BE2C (cell line): ENCODE measurements around the gene SCAMP3.

Source experiments
- DNase-seq: peaks from one replicate; pipeline ENCODE4 v3.0.0-alpha.2; 2020
- H3K27me3 ChIP-seq: fragments of 250-450 bp; sonication (Bioruptor Pico); 2 replicates; pipeline ENCODE4 v1.5.1; 2020; ENCODE audit warnings: mild to moderate bottlenecking
- H3K36me3 ChIP-seq: fragments of 250-450 bp; sonication (Bioruptor Pico); 2 replicates; pipeline ENCODE4 v1.5.1; 2020; ENCODE audit warnings: mild to moderate bottlenecking
- H3K4me1 ChIP-seq: fragments of 250-450 bp; sonication (Bioruptor Pico); 2 replicates; pipeline ENCODE4 v1.5.1; 2020
- H3K4me3 ChIP-seq: 2 replicates; pipeline ENCODE4 v1.5.1; 2011; ENCODE audit warnings: low read depth, low read length
- H3K9me3 ChIP-seq: fragments of 250-450 bp; sonication (Bioruptor Pico); 2 replicates; pipeline ENCODE4 v1.5.1; 2020
- TF ChIP-seq, protein P1 (sequence below): IDR thresholded peaks from 2 replicates; pipeline ENCODE4 v1.5.1; 2012; ENCODE audit warnings: mild to moderate bottlenecking, low read depth, low read length

SCAMP3 gene

DNA sequence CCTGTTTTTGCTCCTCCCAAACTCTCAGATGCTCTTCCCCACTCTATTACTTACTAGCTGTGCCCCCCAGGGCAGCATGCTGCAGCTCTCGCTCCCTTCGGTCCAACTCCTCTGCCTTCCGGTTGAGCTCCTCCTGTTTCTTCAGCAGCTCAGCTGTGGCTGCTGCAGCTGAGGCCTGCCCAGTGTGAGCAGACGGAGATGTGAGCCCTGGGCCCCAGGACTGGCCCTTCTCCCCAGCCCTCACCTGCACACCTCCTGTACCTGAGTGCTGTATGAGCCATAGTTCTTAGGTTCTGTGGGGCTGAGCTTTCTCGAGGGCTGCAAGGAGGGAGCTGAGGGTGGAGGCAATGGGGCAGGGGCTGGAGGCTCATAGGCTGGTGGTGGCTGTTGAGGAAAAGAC is 1.9 kb downstream of the SCAMP3 start:
- Histone ChIP-seq H3K36me3 (peaks cover 35% of the 10 kb centered on the region), H3K27me3 (no peaks in the 10 kb centered on the region), H3K4me3 (no peak overlapping the region), H3K9me3 (no peaks in the 10 kb centered on the region), H3K4me1 (no peaks in the 10 kb centered on the region)
- DNase-seq = no peak
- TF ChIP-seq, protein P1, sequence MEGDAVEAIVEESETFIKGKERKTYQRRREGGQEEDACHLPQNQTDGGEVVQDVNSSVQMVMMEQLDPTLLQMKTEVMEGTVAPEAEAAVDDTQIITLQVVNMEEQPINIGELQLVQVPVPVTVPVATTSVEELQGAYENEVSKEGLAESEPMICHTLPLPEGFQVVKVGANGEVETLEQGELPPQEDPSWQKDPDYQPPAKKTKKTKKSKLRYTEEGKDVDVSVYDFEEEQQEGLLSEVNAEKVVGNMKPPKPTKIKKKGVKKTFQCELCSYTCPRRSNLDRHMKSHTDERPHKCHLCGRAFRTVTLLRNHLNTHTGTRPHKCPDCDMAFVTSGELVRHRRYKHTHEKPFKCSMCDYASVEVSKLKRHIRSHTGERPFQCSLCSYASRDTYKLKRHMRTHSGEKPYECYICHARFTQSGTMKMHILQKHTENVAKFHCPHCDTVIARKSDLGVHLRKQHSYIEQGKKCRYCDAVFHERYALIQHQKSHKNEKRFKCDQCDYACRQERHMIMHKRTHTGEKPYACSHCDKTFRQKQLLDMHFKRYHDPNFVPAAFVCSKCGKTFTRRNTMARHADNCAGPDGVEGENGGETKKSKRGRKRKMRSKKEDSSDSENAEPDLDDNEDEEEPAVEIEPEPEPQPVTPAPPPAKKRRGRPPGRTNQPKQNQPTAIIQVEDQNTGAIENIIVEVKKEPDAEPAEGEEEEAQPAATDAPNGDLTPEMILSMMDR = no peak

DNA sequence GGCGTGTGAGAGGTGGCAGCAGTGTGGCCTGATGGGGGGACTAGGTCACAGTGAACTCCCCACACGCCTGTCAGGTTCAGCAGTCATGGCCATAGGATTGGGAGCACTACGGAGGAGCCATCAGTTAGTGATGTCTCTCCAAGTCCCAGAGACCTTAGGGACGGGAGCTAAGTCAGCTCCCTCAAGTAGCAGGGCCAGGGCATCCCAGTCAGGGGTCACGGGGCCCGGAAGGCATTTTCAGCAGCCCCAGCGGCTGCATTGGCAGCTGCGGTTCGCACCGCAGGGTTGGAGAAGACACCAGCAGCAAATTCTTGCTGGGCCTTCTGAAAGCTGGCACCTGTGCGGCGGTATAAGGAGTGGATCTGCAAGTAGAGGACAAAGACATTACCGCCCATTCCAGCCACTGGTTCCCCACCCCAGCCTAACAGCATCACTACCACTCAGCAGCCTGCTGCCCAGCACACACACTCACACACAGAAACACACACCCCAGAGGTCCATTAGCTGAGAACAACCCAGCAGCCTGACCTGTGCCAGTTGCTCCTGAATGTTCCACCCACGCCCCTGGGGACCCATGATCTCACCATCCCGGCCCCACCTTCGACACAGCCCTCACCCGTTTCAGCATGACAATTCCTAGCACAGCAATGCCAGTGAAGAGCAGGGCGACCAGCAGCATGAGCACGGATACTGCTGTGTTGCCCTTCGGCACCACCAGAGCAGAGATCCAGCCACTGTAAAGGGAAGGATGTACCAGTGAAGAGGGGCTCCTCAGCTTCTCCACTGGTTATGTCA is 5.9 kb downstream of the SCAMP3 start:
- H3K4me3 ChIP-seq = peak overlapping the region; percentile 85

DNA sequence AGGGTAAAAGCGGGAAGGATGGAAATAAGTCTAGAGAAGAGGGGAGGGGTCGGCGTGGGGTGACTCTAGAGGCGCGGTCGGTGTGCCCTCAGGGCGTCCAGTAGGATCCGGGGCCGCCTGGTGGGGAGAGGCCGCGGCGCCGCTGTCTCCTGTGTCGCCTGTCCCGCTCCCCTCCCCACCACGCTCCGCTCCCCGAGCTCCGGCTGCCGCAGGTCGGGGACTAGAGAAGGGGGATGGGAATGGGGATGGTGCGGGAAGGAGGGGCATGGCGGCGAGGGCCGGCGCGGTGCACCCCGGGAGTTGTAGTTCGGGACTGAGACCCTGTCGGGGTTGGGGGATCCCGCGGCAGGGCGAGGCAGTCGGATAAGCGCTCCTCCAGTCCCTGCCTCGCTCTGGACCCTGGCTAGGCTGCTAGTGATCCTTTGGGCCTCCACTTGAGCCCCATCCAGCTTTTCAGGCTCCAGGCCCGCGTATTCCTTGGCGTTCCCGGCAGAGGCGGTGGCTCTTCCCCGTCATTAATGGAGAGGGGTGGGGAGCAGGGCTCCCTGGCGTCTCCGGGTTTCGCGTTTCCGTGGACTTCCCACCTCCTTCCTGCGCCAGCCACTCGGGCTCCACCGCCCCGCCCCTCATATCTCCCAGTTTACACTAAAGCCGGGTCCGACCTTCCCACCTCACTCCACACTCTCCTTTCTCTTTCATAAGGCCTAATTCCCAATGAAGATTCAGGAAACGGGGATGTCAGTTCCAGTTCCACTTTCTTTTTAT is 6.7 kb downstream of the SCAMP3 start, which contains the start of gene ENTREP3:
Gene ENTREP3 (minus strand): TSS at position 241 of the 765 bp plus-strand sequence. CDS start 606 bp downstream, outside the sequence.
- Histone ChIP-seq H3K36me3 (peaks cover 9% of the 10 kb centered on the region; the same call in 1 of the 2 replicates), H3K4me3 (peak within 1 kb of the TSS; percentile 85), H3K27me3 (no peaks in the 10 kb centered on the region), H3K9me3 (no peaks in the 10 kb centered on the region), H3K4me1 (peaks cover 5% of the 10 kb centered on the region; the same call in 1 of the 2 replicates)
- TF ChIP-seq, protein P1 = no peak
- DNase-seq = peak; percentile 95

More for the DNA sequence above, 5.9 kb downstream of the SCAMP3 start:
- Histone ChIP-seq H3K36me3 (peaks cover 11% of the 10 kb centered on the region; the same call in 1 of the 2 replicates), H3K9me3 (no peaks in the 10 kb centered on the region), H3K4me1 (peaks cover 3% of the 10 kb centered on the region; the same call in 1 of the 2 replicates), H3K27me3 (no peaks in the 10 kb centered on the region)
- DNase-seq = peak; percentile 28
- TF ChIP-seq, protein P1 = no peak

DNA sequence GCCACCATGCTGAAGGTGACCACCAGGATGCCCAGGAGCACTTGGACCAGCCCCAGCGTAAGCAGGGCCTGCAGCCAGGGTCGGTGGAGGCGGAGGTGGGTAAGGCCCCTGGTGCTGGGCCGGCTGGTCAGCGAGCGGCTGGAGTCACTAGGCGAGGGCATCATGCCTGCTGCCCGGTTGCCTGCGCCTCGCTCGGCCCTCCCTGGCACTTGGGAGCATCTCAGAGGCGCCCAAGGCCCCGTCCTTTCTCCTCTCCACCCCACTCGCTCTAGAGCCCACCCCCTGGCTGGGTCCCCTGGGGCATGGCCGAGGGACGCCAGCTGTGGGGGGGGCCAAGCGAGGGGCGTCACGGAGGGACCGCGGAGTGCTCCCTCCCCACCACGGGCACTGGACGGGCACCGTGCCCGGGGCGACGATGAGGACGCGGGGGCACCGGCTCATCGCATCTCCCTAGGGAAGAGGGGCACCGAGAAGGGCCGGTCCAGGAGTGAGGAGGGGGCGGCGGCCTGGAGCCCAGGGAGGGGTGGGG is 7.4 kb downstream of the SCAMP3 start:
- H3K4me1 ChIP-seq = peaks cover 5% of the 10 kb centered on the region; the same call in 1 of the 2 replicates
- H3K27me3 ChIP-seq = no peaks in the 10 kb centered on the region
- TF ChIP-seq, protein P1 = no peak
- H3K4me3 ChIP-seq = peak overlapping the region; percentile 85
- H3K9me3 ChIP-seq = no peaks in the 10 kb centered on the region
- peaks cover 5% of the 10 kb centered on the region; the same call in 1 of the 2 replicates for H3K36me3 ChIP-seq
- DNase-seq = peak; percentile 46

DNA sequence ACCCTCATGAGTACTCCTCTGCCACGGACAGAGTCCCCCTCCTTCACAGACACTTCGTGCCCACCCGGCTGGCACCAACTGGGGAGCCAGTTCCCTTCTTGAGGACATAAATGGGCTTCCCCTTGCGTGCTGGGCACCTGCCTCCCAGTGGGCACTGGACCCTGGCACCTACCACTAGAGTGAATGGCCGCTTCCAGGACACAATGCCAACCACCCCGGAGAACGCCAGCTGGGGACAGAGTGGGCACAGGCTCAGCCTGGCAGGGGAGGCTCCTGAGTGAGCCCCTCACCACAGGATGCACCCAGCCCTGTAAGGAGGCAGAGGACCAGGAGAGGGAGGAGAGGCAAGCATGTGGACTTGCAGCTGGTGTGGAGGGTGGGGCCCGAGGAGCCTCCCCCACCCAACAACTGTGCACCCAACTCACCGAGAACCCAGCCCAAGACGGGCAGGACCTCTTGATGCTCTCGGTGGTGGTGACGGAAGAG is 7.9 kb downstream of the SCAMP3 start:
- peaks cover 5% of the 10 kb centered on the region; the same call in 1 of the 2 replicates for H3K4me1 ChIP-seq
- H3K36me3 ChIP-seq = peaks cover 5% of the 10 kb centered on the region; the same call in 1 of the 2 replicates
- H3K4me3 ChIP-seq = peak overlapping the region; percentile 85
- H3K9me3 ChIP-seq = no peaks in the 10 kb centered on the region
- no peak for DNase-seq
- TF ChIP-seq, protein P1 = no peak
- no peaks in the 10 kb centered on the region for H3K27me3 ChIP-seq
